GM23338 (cell line): Measurements from ENCODE around the gene TMUB1.
A peak's percentile ranks its signal among the peaks of the same experiment; 100 is the strongest.

Experiments used
- CREB1 ChIP-seq: fragments of 250-450 bp; sonication (Bioruptor Pico); IDR thresholded peaks from 2 replicates; pipeline ENCODE4 v1.5.0; 2020; ENCODE audit warnings: low read depth, mild to moderate bottlenecking, moderate library complexity
- NANOG ChIP-seq: IDR thresholded peaks from 2 replicates; pipeline ENCODE4 v1.6.1; 2016; ENCODE audit warnings: antibody characterized with exemption, borderline replicate concordance
- POLR2AphosphoS5 ChIP-seq: IDR thresholded peaks from 2 replicates; pipeline ENCODE4 v1.6.1; 2016; ENCODE audit warnings: antibody characterized with exemption, low read depth
- TF ChIP-seq, protein P1 (sequence below): IDR thresholded peaks from one replicate; pipeline ENCODE4 v1.6.1; 2018; ENCODE audit warnings: antibody characterized with exemption; ENCODE audit not compliant: unreplicated experiment
- TF ChIP-seq, protein P2 (sequence below), 2 experiments: fragments of 200-600 bp in 1 of 2; sonication (generic) in 1 of 2; conservative IDR thresholded peaks; 2 replicates each; pipeline versions ENCODE4 v1.5.1 to v1.6.1; 2016 to 2017; ENCODE audit warnings: antibody characterized with exemption in 2 of 2, low read depth in 2 of 2, mild to moderate bottlenecking in 2 of 2, moderate library complexity in 1 of 2
- TF ChIP-seq, protein P3 (sequence below): IDR thresholded peaks from 2 replicates; pipeline ENCODE4 v1.6.1; 2016; ENCODE audit warnings: antibody characterized with exemption

- TF ChIP-seq, protein P1, sequence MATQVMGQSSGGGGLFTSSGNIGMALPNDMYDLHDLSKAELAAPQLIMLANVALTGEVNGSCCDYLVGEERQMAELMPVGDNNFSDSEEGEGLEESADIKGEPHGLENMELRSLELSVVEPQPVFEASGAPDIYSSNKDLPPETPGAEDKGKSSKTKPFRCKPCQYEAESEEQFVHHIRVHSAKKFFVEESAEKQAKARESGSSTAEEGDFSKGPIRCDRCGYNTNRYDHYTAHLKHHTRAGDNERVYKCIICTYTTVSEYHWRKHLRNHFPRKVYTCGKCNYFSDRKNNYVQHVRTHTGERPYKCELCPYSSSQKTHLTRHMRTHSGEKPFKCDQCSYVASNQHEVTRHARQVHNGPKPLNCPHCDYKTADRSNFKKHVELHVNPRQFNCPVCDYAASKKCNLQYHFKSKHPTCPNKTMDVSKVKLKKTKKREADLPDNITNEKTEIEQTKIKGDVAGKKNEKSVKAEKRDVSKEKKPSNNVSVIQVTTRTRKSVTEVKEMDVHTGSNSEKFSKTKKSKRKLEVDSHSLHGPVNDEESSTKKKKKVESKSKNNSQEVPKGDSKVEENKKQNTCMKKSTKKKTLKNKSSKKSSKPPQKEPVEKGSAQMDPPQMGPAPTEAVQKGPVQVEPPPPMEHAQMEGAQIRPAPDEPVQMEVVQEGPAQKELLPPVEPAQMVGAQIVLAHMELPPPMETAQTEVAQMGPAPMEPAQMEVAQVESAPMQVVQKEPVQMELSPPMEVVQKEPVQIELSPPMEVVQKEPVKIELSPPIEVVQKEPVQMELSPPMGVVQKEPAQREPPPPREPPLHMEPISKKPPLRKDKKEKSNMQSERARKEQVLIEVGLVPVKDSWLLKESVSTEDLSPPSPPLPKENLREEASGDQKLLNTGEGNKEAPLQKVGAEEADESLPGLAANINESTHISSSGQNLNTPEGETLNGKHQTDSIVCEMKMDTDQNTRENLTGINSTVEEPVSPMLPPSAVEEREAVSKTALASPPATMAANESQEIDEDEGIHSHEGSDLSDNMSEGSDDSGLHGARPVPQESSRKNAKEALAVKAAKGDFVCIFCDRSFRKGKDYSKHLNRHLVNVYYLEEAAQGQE: no peak
- TF ChIP-seq, protein P2, sequence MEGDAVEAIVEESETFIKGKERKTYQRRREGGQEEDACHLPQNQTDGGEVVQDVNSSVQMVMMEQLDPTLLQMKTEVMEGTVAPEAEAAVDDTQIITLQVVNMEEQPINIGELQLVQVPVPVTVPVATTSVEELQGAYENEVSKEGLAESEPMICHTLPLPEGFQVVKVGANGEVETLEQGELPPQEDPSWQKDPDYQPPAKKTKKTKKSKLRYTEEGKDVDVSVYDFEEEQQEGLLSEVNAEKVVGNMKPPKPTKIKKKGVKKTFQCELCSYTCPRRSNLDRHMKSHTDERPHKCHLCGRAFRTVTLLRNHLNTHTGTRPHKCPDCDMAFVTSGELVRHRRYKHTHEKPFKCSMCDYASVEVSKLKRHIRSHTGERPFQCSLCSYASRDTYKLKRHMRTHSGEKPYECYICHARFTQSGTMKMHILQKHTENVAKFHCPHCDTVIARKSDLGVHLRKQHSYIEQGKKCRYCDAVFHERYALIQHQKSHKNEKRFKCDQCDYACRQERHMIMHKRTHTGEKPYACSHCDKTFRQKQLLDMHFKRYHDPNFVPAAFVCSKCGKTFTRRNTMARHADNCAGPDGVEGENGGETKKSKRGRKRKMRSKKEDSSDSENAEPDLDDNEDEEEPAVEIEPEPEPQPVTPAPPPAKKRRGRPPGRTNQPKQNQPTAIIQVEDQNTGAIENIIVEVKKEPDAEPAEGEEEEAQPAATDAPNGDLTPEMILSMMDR (conservative IDR thresholded peaks at IDR 0.05; ENCODE audit: low read depth in 2 of 2): no peak
- TF ChIP-seq POLR2AphosphoS5 (0 out of 2 replicates have a peak, but pooled peaks have one; percentile 28), CREB1 (CRISPR knock-in tag) (no peak), NANOG (no peak)
- TF ChIP-seq, protein P3, sequence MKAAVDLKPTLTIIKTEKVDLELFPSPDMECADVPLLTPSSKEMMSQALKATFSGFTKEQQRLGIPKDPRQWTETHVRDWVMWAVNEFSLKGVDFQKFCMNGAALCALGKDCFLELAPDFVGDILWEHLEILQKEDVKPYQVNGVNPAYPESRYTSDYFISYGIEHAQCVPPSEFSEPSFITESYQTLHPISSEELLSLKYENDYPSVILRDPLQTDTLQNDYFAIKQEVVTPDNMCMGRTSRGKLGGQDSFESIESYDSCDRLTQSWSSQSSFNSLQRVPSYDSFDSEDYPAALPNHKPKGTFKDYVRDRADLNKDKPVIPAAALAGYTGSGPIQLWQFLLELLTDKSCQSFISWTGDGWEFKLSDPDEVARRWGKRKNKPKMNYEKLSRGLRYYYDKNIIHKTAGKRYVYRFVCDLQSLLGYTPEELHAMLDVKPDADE: no peak
Measured at GRCh38 chr7:151088856-151089699, 5.8 kb upstream of the TMUB1 start.
